ENCODE measurements around the gene SPP2. TPM values are rescaled to one million over a fixed set of nuclear protein-coding genes. Genes with fewer than 3 reads are reported as not detected.

SPP2 gene
- total RNA-seq, 4 donors from 2014 or later = not detected

GRCh38 chr2:234047361-234047760 is 3.1 kb upstream of the SPP2 start:
- TF ChIP-seq EP300 (IDR thresholded peaks at IDR 0.05) (no peak), POLR2A (IDR thresholded peaks at IDR 0.05) (no peak), POLR2AphosphoS5 (IDR thresholded peaks at IDR 0.05) (no peak), CTCF (IDR thresholded peaks at IDR 0.05) (no peak)
- no peak for ATAC-seq
- Histone ChIP-seq H3K27me3 (no peaks in the 10 kb centered on the region), H3K27ac (no peak overlapping the region), H3K4me1 (no peaks in the 10 kb centered on the region), H3K9me3 (no peaks in the 10 kb centered on the region), H3K4me3 (no peak overlapping the region), H3K36me3 (no peaks in the 10 kb centered on the region)

GRCh38 chr2:234048049-234048448 is 2.5 kb upstream of the SPP2 start:
- Histone ChIP-seq H3K27ac (no peak overlapping the region), H3K36me3 (no peaks in the 10 kb centered on the region), H3K9me3 (no peaks in the 10 kb centered on the region), H3K27me3 (no peaks in the 10 kb centered on the region), H3K4me3 (no peak overlapping the region), H3K4me1 (no peaks in the 10 kb centered on the region)
- ATAC-seq = no peak
- TF ChIP-seq POLR2AphosphoS5 (IDR thresholded peaks at IDR 0.05) (no peak), CTCF (IDR thresholded peaks at IDR 0.05) (no peak), EP300 (IDR thresholded peaks at IDR 0.05) (no peak), POLR2A (IDR thresholded peaks at IDR 0.05) (no peak)
- 45 to 65% methylated on average over 4 of the region's 4 CpGs for WGBS, 2 donors (ENCODE audit: low coverage in 1 of 2)

GRCh38 chr2:234051374-234052070 is 1.0 kb downstream of the SPP2 start:
- Histone ChIP-seq H3K27me3 (no peaks in the 10 kb centered on the region), H3K4me1 (no peaks in the 10 kb centered on the region), H3K36me3 (no peaks in the 10 kb centered on the region), H3K4me3 (no peak overlapping the region), H3K9me3 (no peaks in the 10 kb centered on the region), H3K27ac (no peak overlapping the region)
- 71 to 90% methylated on average over 4 of the region's 4 CpGs for WGBS, 2 donors (ENCODE audit: low coverage in 1 of 2)
- TF ChIP-seq POLR2AphosphoS5 (IDR thresholded peaks at IDR 0.05) = no peak
- TF ChIP-seq CTCF (IDR thresholded peaks at IDR 0.05) = no peak
- TF ChIP-seq EP300 (IDR thresholded peaks at IDR 0.05) = no peak
- no peak for TF ChIP-seq POLR2A (IDR thresholded peaks at IDR 0.05)
- ATAC-seq = no peak

- Histone ChIP-seq H3K27me3 (peaks cover 10% of the 10 kb centered on the region), H3K4me3 (no peak overlapping the region), H3K4me1 (no peaks in the 10 kb centered on the region), H3K27ac (no peak overlapping the region), H3K9me3 (no peaks in the 10 kb centered on the region), H3K36me3 (no peaks in the 10 kb centered on the region)
- no peak for TF ChIP-seq EP300 (IDR thresholded peaks at IDR 0.05)
- TF ChIP-seq POLR2A (IDR thresholded peaks at IDR 0.05) = no peak
- TF ChIP-seq CTCF (IDR thresholded peaks at IDR 0.05) = no peak
- TF ChIP-seq POLR2AphosphoS5 (IDR thresholded peaks at IDR 0.05) = no peak
- WGBS, 2 donors (ENCODE audit: low coverage in 1 of 2) = 83 to 89% methylated on average over 3 to 4 of the region's 4 CpGs
- no peak for ATAC-seq
Observed at GRCh38 chr2:234058881-234059280, 8.4 kb downstream of the SPP2 start.

- Histone ChIP-seq H3K36me3 (no peaks in the 10 kb centered on the region), H3K27me3 (peaks cover 13% of the 10 kb centered on the region), H3K9me3 (no peaks in the 10 kb centered on the region), H3K4me1 (no peaks in the 10 kb centered on the region), H3K4me3 (no peak overlapping the region), H3K27ac (no peak overlapping the region)
- TF ChIP-seq POLR2AphosphoS5 (IDR thresholded peaks at IDR 0.05) (no peak), CTCF (IDR thresholded peaks at IDR 0.05) (no peak), POLR2A (IDR thresholded peaks at IDR 0.05) (no peak), EP300 (IDR thresholded peaks at IDR 0.05) (no peak)
- WGBS, 2 donors (ENCODE audit: low coverage in 1 of 2) = 75 to 100% methylated on average over 1 to 8 of the region's 8 CpGs
- ATAC-seq = no peak
Observed at GRCh38 chr2:234060236-234060635, 9.7 kb downstream of the SPP2 start.
